ENCODE results near the gene TUSC2. TPM values are rescaled to one million over a fixed set of nuclear protein-coding genes. Genes with fewer than 3 reads are reported as not detected.

The TUSC2 gene
- total and polyA plus RNA-seq, 2 experiments from 2014 or later = 41.6 to 71.0 TPM

- Histone ChIP-seq H3K4me3 (peak overlapping the region; percentile 78), H3K4me2 (peak overlapping the region; percentile 95), H3K27me3 (ENCODE audit: insufficient read depth) (peaks cover 11% of the 10 kb centered on the region; the same call in 1 of the 2 replicates), H3K9me2 (ENCODE audit: insufficient read depth) (no peaks in the 10 kb centered on the region), H3F3A (replicated peaks; ENCODE audit: low read depth) (0 out of 2 replicates have a peak, but pooled peaks cover 5% of the 10 kb centered on the region), H2AFZ (peak overlapping the region; percentile 86), H3K36me3 (ENCODE audit: insufficient read depth) (no peaks in the 10 kb centered on the region), H4K20me1 (replicated peaks; ENCODE audit: insufficient read depth) (no peaks in the 10 kb centered on the region), H3K79me2 (replicated peaks; ENCODE audit: insufficient read depth) (no peaks in the 10 kb centered on the region), H3K4me1 (ENCODE audit: insufficient read depth) (no peaks in the 10 kb centered on the region), H3K27ac (ENCODE audit: low read depth) (no peak overlapping the region)
- DNase-seq (ENCODE audit: low spot score) (peak; percentile 97), ATAC-seq (peak; percentile 86)
- TF ChIP-seq EZH2phosphoT487 (IDR thresholded peaks at IDR 0.05; ENCODE audit: unreplicated experiment) (no peak), POLR2AphosphoS5 (IDR thresholded peaks at IDR 0.05; ENCODE audit: low read depth) (peak; percentile 53; the same call in 1 of the 2 replicates), NANOG (IDR thresholded peaks at IDR 0.05; ENCODE audit: borderline replicate concordance) (no peak), STAT1 (IDR thresholded peaks at IDR 0.05; ENCODE audit: unreplicated experiment) (no peak), EZH2 (IDR thresholded peaks at IDR 0.05; ENCODE audit: low read depth, unreplicated experiment) (no peak), ZNF331 (CRISPR knock-in tag; IDR thresholded peaks at IDR 0.05; ENCODE audit: low read depth) (no peak), CREB1 (CRISPR knock-in tag; IDR thresholded peaks at IDR 0.05; ENCODE audit: low read depth) (peak; percentile 66), JUNB (IDR thresholded peaks at IDR 0.05; ENCODE audit: unreplicated experiment) (no peak), ZNF114 (CRISPR knock-in tag; IDR thresholded peaks at IDR 0.05) (no peak)
- TF ChIP-seq, protein P1, sequence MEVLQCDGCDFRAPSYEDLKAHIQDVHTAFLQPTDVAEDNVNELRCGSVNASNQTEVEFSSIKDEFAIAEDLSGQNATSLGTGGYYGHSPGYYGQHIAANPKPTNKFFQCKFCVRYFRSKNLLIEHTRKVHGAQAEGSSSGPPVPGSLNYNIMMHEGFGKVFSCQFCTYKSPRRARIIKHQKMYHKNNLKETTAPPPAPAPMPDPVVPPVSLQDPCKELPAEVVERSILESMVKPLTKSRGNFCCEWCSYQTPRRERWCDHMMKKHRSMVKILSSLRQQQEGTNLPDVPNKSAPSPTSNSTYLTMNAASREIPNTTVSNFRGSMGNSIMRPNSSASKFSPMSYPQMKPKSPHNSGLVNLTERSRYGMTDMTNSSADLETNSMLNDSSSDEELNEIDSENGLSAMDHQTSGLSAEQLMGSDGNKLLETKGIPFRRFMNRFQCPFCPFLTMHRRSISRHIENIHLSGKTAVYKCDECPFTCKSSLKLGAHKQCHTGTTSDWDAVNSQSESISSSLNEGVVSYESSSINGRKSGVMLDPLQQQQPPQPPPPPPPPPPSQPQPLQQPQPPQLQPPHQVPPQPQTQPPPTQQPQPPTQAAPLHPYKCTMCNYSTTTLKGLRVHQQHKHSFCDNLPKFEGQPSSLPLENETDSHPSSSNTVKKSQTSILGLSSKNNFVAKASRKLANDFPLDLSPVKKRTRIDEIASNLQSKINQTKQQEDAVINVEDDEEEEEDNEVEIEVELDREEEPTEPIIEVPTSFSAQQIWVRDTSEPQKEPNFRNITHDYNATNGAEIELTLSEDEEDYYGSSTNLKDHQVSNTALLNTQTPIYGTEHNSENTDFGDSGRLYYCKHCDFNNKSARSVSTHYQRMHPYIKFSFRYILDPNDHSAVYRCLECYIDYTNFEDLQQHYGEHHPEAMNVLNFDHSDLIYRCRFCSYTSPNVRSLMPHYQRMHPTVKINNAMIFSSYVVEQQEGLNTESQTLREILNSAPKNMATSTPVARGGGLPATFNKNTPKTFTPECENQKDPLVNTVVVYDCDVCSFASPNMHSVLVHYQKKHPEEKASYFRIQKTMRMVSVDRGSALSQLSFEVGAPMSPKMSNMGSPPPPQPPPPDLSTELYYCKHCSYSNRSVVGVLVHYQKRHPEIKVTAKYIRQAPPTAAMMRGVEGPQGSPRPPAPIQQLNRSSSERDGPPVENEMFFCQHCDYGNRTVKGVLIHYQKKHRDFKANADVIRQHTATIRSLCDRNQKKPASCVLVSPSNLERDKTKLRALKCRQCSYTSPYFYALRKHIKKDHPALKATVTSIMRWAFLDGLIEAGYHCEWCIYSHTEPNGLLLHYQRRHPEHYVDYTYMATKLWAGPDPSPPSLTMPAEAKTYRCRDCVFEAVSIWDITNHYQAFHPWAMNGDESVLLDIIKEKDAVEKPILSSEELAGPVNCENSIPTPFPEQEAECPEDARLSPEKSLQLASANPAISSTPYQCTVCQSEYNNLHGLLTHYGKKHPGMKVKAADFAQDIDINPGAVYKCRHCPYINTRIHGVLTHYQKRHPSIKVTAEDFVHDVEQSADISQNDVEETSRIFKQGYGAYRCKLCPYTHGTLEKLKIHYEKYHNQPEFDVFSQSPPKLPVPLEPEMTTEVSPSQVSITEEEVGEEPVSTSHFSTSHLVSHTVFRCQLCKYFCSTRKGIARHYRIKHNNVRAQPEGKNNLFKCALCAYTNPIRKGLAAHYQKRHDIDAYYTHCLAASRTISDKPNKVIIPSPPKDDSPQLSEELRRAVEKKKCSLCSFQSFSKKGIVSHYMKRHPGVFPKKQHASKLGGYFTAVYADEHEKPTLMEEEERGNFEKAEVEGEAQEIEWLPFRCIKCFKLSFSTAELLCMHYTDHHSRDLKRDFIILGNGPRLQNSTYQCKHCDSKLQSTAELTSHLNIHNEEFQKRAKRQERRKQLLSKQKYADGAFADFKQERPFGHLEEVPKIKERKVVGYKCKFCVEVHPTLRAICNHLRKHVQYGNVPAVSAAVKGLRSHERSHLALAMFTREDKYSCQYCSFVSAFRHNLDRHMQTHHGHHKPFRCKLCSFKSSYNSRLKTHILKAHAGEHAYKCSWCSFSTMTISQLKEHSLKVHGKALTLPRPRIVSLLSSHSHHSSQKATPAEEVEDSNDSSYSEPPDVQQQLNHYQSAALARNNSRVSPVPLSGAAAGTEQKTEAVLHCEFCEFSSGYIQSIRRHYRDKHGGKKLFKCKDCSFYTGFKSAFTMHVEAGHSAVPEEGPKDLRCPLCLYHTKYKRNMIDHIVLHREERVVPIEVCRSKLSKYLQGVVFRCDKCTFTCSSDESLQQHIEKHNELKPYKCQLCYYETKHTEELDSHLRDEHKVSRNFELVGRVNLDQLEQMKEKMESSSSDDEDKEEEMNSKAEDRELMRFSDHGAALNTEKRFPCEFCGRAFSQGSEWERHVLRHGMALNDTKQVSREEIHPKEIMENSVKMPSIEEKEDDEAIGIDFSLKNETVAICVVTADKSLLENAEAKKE (CRISPR knock-in tag; IDR thresholded peaks at IDR 0.05) = no peak
- TF ChIP-seq, protein P2, sequence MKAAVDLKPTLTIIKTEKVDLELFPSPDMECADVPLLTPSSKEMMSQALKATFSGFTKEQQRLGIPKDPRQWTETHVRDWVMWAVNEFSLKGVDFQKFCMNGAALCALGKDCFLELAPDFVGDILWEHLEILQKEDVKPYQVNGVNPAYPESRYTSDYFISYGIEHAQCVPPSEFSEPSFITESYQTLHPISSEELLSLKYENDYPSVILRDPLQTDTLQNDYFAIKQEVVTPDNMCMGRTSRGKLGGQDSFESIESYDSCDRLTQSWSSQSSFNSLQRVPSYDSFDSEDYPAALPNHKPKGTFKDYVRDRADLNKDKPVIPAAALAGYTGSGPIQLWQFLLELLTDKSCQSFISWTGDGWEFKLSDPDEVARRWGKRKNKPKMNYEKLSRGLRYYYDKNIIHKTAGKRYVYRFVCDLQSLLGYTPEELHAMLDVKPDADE (IDR thresholded peaks at IDR 0.05) = no peak
- TF ChIP-seq, protein P3, sequence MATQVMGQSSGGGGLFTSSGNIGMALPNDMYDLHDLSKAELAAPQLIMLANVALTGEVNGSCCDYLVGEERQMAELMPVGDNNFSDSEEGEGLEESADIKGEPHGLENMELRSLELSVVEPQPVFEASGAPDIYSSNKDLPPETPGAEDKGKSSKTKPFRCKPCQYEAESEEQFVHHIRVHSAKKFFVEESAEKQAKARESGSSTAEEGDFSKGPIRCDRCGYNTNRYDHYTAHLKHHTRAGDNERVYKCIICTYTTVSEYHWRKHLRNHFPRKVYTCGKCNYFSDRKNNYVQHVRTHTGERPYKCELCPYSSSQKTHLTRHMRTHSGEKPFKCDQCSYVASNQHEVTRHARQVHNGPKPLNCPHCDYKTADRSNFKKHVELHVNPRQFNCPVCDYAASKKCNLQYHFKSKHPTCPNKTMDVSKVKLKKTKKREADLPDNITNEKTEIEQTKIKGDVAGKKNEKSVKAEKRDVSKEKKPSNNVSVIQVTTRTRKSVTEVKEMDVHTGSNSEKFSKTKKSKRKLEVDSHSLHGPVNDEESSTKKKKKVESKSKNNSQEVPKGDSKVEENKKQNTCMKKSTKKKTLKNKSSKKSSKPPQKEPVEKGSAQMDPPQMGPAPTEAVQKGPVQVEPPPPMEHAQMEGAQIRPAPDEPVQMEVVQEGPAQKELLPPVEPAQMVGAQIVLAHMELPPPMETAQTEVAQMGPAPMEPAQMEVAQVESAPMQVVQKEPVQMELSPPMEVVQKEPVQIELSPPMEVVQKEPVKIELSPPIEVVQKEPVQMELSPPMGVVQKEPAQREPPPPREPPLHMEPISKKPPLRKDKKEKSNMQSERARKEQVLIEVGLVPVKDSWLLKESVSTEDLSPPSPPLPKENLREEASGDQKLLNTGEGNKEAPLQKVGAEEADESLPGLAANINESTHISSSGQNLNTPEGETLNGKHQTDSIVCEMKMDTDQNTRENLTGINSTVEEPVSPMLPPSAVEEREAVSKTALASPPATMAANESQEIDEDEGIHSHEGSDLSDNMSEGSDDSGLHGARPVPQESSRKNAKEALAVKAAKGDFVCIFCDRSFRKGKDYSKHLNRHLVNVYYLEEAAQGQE (IDR thresholded peaks at IDR 0.05; ENCODE audit: unreplicated experiment) = no peak
- TF ChIP-seq, protein P4, sequence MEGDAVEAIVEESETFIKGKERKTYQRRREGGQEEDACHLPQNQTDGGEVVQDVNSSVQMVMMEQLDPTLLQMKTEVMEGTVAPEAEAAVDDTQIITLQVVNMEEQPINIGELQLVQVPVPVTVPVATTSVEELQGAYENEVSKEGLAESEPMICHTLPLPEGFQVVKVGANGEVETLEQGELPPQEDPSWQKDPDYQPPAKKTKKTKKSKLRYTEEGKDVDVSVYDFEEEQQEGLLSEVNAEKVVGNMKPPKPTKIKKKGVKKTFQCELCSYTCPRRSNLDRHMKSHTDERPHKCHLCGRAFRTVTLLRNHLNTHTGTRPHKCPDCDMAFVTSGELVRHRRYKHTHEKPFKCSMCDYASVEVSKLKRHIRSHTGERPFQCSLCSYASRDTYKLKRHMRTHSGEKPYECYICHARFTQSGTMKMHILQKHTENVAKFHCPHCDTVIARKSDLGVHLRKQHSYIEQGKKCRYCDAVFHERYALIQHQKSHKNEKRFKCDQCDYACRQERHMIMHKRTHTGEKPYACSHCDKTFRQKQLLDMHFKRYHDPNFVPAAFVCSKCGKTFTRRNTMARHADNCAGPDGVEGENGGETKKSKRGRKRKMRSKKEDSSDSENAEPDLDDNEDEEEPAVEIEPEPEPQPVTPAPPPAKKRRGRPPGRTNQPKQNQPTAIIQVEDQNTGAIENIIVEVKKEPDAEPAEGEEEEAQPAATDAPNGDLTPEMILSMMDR (conservative IDR thresholded peaks at IDR 0.05; ENCODE audit: low read depth in 2 of 2) = peak; percentile 17 to 60; a peak in 2 of 4 replicates
- Mint-ChIP-seq H3K27ac (0 out of 2 replicates have a peak overlapping the region, but pooled peaks have one; percentile 40), H3K27me3 (ENCODE audit: insufficient read depth, low read depth, poor library complexity) (peaks cover 16% of the 10 kb centered on the region), H3K4me3 (peak overlapping the region; percentile 77), H3K9me3 (no peaks in the 10 kb centered on the region; the same call in 2 of the 3 replicates), H3K4me1 (peaks cover 4% of the 10 kb centered on the region; the same call in 1 of the 3 replicates), H3K36me3 (ENCODE audit: low read depth) (no peaks in the 10 kb centered on the region)
Measured at GRCh38 chr3:50365080-50365841, 37.2 kb upstream of the TUSC2 start.

Data from GM23338 (cell line).